NCI-H345 treated with DMSO at 0.1 percent for 48 hours (cell line): ENCODE results near the gene STOML2.

Source experiments
- DNase-seq: peaks from one replicate; lab custom pipeline; 2025; ENCODE audit not compliant: unreplicated experiment; lab: John Stamatoyannopoulos, UW

The STOML2 gene

GRCh38 chr9:35072461-35073278 lies 30.3 kb downstream of the STOML2 start, which contains the start of gene VCP:
Gene VCP, minus strand, starts transcription at chr9:35072625. Its CDS starts 272 bp downstream, at chr9:35072353.
- DNase-seq: peak; percentile 99

GRCh38 chr9:35071814-35072460 lies 31.0 kb downstream of the STOML2 start:
- DNase-seq: peak; percentile 56

GRCh38 chr9:35070823-35071813 lies 31.8 kb downstream of the STOML2 start:
- no peak for DNase-seq

GRCh38 chr9:35069020-35069419 lies 33.9 kb downstream of the STOML2 start:
- DNase-seq: no peak

GRCh38 chr9:35067056-35067455 lies 35.9 kb downstream of the STOML2 start:
- DNase-seq: no peak

GRCh38 chr9:35060548-35061207 lies 42.3 kb downstream of the STOML2 start:
- DNase-seq: no peak

- no peak for DNase-seq
These were observed 43.5 kb downstream of the STOML2 start for GRCh38 chr9:35059438-35059837.

- no peak for DNase-seq
These were observed 45.7 kb downstream of the STOML2 start for GRCh38 chr9:35057271-35057620.

GRCh38 chr9:35056571-35057270 lies 46.2 kb downstream of the STOML2 start:
- DNase-seq: no peak

- DNase-seq: no peak
These were observed 47.9 kb downstream of the STOML2 start for GRCh38 chr9:35054871-35055644.

- no peak for DNase-seq
These were observed 48.6 kb downstream of the STOML2 start for GRCh38 chr9:35054185-35054835.

GRCh38 chr9:35051069-35051967 lies 51.6 kb downstream of the STOML2 start:
- no peak for DNase-seq
